Measurements from ENCODE around the gene FAM53C.
"Not testable (repeated sequence)": the region's sequence is repeated elsewhere in the genome, so short reads cannot be mapped to it uniquely, and the experiment has no call there.

Gene FAM53C

DNA sequence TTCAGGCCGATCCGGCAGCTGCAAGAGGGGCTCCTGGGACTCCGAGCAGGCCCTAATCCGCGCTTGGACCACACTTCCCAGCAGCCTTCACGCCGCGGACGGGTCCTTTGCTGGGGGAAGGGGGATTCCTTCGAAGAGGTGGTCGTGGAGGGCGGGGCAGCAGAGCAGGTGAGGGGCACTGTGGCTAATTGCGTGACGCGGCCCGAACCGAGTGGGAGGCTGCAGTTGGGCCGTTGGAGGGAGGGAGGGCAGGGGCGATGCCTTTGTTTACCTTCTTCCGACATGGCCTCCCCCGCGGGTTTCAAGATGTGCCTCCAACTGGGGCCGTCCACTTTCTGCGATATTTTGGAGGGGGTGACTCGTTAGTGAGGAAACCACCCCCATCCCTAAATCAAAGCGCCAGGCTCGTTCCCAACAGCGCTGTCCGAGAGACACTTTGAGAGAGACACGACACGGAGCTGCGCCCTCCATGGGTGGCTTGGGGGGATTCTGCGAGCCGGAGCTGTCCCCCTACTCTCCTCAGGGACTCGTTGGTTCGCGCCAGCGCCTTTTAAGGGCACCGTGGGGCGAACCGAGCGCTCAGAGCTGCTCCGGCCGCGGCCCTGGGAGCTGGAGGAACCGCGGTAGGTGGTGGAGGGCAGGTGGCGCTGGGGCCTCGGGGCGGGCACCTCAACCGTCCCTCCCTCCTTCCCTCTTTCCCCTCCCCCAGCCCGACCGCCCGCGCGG, at the start of gene FAM53C:
Gene FAM53C, plus strand, starts transcription at position 582 of the 726 bp plus-strand sequence. CDS start 3,070 bp downstream, outside the sequence.
- DNase-seq = peak; percentile 93

DNA sequence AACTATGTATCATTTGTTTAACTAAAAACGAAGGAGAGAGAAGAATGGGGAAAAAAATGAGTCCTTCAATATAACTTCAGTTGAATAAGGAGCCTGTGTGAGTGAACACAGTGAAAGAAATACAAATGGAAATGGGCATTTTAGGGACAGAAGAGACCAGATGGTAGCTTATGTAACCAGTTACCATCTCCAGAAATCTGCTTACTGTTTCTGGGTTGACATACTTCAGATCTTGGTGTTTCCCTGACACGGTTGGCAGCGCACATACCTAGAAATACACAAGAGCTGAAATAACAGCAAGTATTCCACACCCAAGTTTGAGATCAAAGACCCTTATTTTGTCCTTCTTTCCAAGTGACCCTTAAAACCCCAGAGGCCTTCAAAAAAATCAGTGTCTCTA, 48.8 kb upstream of the FAM53C start:
- DNase-seq = no peak

DNA sequence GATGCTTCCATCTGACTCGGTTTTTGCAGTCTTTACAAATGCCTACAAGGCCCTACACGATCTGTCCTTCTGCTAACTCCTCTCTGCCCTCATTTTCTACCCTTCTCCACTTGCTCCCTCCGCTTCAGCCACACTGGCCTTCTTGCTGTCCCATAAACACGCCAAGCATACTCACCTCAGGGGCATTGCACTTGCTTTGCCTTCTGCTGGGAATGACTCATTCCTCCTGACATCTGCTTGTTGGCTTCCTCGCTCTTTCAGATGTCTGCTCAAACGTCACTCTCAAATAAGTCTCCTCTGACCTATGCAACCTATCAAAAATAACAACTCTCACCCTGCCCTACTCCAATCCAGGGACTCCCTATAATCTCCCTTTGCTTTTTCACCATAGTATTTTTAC, 34.7 kb upstream of the FAM53C start:
- no peak for DNase-seq

DNA sequence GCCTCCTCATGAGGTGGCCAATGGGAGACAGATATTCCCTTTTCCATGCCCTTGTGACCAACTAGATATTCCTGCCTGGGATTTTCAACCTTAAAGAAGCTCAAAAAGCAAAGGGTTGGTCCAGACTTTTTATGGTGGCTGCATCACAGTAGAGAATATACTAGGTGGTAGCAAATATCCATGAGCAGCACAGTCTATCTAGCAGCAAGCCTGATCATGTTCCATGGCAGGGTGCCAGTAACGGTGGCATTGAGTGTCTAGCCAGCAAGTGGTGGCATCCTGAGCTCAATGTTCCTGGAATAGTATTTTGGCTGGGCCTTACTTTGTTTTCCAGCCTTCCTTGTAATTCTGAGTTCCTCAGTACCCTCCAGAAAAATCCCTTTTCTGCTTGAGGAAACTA, 32.3 kb upstream of the FAM53C start:
- DNase-seq = no peak

DNA sequence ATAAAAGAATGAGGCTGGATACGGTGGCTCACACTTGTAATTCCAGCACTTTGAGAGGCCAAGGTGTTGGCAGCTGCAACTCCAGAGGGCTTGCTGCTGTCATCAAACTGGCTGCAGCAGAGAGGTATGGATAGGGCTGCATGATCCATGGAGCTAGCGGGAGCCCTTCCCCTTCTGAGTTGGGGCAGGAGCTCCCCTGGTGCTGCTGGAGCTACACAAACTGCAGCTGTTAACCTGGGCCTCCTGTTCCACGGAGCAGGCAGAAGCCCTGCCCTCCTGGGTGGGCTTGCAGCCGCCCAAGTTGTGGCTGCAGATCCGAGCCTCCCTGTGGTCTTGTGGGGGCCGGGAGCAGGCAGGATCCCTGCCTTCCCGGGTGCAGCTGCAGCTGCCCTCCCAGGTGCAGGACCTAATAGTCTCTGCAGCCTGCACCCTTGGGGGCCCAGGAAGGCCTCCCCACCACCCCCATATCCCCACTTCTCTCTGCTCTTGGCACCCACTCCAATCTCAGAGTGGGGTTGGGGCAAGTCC, 22.3 kb upstream of the FAM53C start:
- DNase-seq = no peak

DNA sequence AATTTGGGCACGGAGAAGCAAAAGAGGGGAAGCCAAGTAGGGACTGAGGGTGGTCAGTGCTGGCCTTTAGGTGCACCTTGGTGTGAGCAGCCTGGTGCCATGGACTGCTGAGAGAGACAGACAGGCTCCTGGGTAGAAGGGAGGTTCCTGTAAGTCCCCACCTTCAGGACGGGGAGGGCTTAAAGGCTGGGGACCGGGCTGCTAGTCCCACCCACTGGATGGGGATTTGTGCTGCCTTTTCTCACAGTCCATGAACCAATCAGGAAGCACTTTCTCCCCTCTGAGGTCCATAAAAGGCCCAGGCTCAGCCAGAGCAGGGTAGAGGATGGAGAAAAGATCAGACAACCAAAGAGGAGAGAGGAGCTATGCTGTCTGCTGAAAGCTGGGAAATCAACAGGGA, 21.7 kb upstream of the FAM53C start:
- DNase-seq = no peak

DNA sequence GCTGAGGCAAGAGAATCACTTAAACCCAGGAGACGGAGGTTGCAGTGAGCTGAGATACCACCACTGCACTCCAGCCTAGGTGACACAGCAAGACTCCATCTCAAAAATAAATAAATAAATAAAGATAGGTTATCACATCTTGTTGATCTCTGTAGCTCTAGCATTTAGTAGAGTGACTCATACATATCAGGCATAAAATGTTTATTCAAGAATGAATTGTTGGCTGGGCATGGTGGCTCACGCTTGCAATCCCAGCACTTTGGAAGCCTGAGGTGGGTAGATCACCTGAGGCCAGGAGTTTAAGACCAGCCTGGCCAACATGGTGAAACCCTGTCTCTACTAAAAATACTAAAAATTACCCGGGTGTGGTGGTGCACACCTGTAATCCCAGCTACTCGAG, 19.9 kb upstream of the FAM53C start:
- not testable (repeated sequence) for DNase-seq

DNA sequence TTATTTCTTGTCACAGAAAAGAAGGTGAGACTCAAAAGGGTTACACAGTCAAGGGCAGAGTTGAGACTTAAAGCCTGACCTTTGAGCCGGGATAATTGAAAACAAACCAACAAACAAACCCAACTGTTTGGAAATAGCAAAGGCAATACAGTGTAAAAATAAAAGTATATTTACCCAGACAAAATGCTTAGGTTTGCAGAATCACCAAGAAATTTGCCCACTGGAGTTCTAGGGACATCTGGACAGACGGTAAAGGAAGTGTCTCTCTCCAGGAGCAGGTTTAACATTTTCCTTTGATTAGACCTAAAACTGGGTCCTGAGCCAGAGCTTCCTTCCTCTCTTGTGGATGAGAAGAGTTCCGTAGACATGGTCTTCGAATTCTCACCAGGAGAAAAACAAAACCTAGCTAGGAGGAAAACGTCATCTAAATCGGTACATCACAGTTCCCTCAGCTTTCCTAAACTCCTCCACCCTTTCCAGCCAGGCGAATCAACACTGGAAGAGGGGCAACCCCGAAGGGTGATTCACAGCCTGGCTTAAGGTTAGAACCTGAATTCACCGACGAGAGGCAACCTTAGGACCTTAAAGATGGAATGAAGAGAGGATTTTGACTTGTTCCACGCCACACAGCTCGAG, 7.1 kb upstream of the FAM53C start:
- DNase-seq = no peak

DNA sequence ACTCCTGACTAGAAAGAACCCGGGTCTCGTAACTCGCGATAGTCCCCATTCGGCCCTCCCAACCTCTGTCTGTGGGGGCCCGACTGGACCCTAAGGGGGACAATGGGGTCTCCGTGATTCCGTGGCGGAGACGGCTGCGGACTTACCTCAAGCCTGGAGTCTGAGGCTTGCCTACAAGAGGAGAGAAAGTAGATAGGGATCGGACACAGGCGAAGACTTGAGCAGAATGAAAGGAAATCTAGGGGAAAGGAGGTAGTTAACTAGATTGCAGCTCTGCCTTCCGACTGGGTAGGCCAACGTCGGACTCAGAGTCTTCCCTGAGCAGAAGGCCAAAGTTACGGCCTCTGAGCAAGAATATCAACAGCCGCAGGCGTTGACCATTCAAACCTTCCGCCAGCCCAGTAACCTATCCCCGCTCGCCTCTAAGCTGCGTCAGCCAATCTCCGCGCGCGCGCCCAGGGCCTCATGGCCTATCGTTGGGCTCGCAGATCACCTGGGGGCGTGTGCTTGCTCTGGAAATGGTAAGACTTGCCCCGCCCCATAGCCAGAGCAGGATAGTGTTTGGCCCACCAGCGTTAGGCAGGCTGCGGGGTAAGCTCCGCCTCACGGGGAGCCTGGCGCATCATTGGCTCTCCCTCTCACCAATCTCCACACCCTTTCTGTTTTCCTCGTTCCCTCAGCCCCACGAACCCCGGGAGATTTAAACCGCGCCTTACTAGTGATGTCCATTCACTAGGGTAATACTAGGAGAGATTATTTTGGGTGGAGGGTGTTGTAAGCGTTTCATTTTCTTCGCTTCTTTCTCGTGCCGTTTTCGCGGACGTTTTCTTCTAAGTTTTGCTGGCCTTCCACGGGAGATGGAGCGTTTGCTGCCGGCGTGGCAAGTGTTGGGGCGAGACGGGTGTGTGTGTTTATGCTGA, 6.4 kb upstream of the FAM53C start, which contains the start of gene CDC25C:
Gene CDC25C, minus strand, starts transcription at position 356 of the 920 bp plus-strand sequence. CDS start 624 bp downstream, outside the sequence.
- DNase-seq = peak; percentile 98

DNA sequence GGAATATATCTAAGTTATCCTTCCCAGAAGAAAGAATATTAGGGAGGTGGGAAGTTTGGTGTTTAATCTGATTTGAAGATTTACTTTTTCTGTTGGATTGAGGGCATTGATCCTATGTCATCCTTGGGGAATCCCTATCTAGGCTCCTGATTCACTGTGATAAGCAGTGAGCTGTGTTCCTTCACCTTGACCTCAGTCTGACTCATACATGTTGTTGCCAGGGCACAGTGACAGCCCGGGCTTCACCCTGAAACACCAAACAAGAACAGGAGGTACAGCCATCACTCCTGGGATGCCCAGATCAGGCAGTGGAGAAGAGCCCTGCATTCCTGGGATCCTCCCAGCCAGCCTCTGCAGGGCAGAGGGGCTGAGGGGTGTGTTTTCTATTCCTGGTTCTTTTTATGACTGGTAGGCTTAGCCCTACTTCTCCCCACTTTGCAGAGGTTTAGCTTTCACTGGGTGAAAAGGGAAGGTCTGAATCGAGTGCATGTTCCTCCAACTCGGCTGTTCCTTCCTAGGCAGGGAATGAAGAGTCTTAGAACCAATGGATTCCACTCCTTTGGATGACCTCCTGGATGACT, 3.1 kb upstream of the FAM53C start:
- DNase-seq = no peak

DNA sequence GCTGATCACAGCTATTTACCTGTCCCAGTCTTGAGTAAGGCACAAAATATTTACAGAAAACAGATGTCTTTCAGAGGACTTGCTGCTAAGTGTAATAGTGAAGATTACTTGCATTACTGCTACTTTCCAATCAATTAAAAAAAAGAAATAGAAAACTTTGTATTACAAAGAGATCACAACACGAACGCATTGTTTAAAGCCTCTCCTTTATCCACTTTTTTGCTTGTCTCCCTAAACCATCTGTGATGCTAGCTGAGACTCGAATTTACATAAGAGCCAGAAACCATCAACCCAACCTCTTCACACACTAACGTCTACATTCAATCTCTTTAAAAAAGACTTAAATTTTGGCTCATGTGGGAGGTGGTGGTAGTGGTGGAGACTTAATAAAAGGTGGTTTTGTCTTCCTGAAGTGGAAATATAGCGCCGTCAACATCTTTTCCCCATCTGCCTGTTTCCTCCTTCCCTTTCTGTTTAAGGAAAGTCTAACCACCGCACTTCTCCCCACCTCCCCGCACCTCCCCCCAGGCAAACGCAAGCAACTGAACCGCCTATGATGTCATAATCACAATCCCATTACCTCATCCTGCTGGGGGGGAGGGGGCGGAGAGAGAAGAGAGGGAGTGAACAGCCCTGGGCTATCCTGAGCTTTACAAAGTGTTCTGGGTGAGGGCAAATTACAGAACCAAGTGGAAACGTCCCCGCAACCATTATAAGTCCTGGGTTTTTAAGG, 948 bp upstream of the FAM53C start:
- DNase-seq = no peak

DNA sequence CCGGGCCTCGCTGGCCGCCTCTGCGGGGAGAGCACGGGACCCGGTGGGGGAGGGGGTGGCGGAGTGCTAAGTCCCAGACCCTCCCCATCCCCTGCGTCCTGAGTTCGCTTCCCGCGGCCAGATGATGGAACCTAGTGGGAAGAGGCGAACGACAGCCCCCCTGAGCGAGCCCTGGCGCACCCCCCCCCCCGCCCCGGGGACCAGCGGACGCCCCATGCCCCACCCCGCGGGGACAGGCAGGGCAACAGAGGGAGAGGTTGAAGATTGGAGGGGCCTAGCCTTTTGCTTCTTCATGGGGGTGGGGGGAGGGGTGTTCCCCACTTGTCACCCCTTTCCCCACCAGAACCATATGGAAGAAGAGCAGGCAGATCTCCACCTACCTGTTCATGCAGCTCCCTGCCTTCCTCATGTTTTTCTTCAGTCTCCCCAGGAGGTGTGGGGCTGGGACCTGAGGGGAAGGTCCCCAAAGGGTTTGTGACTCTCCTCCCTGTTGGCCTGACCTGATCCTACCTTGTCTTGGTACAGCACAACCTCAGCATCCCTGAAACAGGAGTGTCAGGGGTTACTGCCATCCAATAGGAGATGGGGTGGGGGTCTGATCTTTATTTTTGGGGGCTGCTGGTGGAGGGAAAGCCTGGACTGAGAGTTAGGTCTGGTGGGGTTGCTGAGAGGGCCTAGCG, 485 bp downstream of the FAM53C start:
- DNase-seq = no peak

DNA sequence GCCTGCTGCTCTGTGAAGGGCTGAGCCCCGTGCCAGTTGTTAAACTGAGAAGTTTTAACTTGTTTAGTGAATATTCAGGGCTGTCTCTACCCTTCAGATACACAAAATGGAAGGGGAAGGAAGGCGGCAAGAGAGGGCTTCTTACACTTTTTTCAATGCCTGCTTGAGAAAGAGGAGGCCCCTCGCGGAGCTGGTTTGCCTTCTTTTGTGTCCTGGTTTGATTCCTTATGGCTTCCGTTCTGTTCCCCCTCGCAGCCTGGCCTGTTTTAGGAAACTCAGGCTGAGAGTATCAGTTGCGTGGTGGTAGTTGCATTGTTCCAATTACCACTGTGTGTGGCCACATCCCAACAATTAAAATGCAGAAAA, 1.0 kb downstream of the FAM53C start:
- no peak for DNase-seq

DNA sequence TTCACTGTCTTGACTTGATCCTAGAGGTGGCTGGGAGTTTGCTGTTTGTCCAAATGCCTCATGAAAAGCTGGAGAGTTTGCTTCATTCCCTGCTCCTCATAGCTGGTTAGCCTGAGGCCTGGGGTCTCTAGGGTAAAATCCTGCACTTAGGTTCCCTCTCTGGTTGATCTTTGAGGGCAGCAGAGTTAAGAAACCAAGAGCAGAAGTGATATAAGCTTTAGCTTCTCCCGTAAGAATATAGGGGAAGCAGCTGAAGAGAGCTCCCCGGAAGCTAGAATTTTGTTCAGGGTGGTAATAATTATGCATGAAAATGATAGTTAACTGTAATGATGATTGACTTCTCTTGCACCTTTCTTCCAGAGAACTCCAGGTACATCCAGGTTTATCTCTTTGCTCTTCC, 1.4 kb downstream of the FAM53C start:
- no peak for DNase-seq

DNA sequence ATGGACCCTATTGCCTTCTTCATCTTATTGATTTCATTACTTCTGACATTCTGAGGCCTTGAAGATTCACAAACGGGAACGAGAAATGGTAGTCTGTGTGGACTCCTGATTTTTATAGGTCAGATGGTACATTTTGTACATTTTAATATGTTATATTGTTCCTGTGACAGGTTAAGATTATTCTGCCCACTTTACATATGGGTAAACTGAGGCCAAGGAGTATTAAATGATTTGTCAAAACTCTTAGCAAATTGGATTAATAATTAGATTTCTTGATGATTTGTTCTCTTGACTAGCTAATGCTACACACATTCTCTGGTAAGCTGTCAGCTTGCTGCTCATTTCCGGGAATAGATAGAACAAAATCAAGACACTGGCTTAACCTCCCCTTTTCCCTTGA, 1.9 kb downstream of the FAM53C start:
- no peak for DNase-seq

DNA sequence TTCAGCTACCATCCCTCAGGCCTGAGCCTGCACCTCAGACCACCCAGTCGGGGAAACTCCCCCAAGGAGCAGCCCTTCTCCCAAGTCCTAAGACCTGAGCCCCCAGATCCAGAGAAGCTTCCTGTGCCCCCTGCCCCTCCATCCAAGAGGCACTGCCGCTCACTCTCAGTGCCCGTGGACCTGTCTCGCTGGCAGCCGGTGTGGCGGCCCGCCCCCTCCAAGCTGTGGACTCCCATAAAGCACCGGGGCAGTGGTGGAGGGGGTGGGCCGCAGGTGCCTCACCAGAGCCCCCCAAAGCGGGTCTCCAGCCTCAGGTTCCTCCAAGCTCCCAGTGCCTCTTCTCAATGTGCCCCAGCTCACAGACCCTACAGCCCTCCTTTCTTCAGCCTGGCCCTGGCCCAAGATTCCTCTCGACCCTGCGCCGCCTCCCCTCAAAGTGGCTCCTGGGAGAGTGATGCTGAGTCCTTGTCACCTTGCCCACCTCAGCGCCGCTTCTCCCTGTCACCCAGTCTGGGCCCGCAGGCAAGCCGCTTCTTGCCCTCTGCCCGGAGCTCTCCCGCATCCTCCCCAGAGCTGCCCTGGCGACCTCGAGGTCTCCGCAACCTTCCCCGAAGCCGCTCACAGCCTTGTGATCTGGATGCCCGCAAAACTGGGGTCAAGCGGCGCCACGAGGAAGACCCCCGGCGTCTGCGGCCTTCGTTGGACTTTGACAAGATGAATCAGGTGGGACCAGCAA, 7.0 kb downstream of the FAM53C start:
- no peak for DNase-seq

DNA sequence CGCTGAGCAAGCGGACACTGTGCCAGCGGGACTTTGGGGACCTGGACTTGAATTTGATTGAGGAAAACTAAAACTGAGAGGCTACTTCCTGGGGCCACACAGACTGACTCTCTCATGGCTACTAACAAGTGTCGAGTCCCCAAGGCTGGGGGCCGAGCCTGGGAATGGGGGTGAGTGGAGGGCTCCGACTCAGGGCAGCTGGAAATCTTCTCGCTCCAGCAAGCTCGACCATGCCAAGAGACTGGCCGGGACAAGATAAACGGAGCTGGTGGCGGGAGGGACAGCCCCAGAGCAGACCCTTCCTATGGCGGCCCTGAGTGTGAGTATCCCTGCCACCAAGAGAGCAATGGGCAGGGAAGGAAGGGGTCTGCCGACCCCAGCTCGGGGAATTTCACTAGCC, 8.8 kb downstream of the FAM53C start:
- DNase-seq = no peak

DNA sequence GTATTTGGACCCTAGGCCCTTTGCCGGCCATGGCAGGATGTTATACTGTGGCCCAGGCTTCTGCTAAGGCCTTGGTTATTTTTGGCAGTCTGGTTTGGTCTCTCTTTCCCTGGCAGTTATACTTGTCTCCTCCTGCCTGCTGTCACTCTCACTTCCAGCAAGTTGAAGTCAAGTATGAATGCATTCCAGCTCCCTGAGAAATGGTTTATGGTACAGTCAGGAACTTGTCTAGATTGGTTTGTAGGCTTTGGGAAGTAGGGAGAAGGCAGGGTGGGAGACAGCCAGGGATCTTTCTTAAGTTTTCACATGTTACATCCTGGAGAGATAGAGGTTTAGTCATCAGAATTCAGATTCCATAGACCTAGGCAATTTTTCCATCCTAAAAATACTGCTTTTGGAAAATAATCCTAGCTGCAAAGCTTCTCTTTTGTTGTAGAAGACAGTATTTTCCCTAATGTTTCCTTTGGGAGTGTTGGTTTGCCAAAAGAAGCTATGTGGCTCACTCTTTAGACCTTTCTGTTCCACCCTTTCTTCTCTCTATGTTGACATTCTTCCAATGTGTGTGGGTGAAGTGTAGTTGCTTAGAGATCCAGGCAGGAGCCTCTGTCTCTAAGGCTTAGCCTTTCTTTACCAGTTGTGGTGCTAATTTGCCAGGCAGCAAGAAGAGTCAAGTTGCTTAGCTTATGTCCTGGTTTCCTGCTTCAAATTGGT, 11.9 kb downstream of the FAM53C start:
- no peak for DNase-seq

DNA sequence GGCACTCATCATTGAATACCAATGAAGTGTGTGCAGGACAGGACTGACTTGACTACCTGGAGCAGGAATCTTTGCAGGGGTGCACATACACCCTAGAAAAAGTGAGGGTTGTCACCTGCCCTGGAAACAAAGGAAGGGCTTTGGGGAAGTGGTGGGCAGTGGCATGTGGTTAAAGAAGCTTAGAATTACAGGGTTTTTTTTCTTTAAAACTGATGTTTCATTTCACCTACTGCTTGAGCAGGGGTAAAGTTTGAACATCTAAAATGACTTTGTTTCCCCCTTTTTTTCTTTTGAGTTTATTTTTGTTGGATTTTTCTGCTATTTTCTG, 12.5 kb downstream of the FAM53C start:
- DNase-seq = no peak

DNA sequence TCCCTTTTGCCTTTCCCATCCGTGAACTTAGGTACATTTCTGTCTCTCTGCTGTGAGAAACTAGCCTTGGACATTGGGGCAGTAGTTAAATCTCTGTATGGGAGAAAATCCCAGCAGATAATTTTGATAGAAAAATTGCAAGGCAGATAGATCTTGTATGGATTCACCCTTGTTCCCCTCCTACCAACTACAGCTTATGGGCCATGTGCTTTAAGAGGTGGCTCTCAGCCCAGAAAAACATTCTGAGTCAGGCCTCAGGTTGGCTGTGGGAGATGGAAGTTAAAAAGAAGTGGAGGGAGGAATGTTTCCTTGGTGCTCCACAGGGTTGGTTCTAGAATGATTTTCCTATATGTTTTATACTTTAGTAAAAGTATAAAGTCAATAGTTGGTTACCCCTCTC, 13.0 kb downstream of the FAM53C start:
- no peak for DNase-seq
